Stimulated activated CD4-positive, alpha-beta T cell treated with anti-CD3 and anti-CD28 coated beads, Interleukin-15, amount 100 ng/mL, for 1 hour (primary cell): ENCODE results near the gene C1QTNF8.

Source experiments
- DNase-seq, 2 donors: peaks; one replicate each; pipeline ENCODE4 v3.0.0-alpha.2; 2020; ENCODE audit warnings: low read depth in 1 of 2, low spot score in 1 of 2

The C1QTNF8 gene

DNA sequence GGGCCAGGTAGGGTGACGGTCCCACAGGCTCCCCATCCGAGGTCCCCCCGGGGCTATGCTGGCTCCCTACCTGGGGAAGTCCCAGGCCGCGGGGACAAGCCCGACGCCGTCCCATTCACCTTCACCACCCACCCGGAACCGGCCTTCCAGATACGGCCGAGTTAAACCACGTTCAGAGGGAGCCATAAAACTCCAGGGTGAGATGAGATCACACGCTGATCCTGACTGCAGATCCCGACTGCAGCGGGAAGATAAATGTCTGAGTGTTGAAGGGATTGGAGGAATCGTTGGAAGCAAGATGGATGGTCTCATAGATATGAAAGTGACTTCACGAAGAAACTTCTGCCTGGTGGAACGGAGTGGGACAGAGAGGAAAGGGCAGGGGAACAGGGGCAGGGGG is 13.6 kb upstream of the C1QTNF8 start:
- no peak for DNase-seq

DNA sequence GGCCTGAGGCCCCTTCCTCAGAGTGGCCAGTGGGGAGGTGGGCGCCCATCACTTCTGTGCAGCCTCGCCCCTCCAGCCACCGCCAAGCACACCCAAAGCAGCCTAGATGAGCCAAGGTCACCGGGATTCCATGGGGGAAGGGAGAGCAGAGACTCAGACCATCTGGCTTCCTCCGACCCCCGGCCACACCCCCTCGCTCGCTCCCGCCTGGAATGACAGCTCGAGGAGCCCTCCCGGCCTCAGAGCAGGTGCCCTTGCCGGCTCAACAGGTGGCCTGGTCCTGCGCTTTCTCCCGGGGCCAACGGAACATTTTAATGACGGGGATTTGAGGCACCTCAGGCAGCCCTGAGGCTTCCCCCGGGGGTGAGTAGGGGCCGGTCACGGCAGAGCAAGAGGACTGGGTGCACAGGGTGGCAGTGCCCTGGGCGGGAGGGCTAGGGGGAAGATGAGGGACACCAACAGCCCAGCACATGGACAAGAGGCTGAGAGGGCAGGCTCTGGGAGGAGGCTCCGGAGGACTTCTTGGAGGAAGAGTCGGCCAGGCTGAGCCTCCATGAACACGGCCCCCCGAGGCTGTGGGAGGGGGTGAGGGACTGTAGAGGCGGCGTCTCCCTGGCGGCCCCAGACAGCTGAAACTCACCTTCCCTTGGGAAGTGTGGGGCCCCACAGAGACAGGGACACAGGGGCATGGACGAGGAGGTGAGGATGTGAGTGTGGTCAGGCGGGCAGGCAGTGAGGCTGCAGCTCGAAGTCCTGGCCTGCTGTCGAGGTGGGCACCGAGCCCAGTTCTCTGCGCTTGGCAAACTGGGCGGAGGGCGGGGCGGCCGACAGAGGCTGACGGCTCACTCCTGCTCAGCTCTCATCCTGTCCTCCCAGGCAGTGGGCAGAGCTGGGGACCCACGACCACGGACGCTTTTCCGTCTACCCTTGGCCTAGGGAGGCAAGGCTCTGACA is 12.5 kb upstream of the C1QTNF8 start:
- no peak for DNase-seq

DNA sequence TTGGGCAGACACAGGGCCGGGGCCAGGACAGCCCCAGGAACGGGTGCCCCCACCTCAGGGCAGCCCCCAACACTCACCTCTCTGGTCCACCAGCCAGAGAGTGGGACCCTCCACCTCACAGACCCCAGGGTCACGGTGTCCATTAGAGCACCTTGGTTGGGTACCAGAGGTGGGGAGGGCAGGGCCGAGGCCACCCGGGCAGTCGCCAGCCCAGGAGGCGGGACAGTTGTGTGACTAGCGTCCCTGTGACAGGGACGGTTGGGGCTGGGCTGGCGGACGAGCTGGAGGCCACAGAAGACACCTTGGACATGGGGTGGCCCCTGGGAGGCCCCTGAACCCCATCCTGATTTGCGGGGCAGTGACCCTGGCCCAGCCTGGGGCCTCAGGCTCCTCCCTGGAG is 11.7 kb upstream of the C1QTNF8 start:
- DNase-seq = no peak

DNA sequence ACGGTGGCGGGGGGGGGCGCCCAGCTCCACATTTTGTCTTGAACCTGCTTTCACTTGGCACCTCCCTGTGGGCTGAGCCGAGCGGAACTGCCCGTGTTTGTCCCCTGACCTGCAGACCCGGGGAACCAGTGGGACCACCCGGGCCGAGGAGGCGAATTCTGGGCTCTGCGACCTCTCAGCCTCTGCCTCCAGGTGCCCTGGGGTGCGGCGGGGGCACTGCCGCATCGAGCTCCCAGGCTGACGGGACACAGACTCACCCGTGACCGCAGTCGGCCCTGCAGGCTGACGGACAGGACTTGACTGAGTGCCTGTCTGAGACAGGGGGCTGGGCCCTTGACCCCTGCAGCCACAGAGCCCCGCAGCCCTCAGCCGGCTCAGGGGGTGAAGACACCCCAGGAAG is 11.1 kb upstream of the C1QTNF8 start:
- no peak for DNase-seq

DNA sequence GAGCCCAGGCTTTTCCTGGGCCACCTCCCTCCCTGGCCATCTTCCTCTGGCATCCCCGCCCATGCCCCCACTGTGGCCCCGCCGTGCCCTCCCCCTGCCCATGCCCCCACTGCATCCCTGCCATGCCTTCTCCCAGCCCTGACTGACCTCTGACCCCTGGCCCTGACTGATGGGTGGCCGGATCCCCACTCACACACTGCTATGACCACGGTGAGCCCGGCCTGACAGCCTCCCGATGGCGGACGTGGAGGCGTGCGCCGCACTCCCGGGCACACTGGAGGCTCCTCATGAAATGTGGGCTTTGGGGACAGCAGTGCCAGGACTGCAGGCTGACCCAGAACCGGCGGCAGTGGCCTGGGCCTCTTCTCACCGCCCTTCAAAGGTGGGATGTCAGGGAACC is 10.6 kb upstream of the C1QTNF8 start:
- DNase-seq = no peak

DNA sequence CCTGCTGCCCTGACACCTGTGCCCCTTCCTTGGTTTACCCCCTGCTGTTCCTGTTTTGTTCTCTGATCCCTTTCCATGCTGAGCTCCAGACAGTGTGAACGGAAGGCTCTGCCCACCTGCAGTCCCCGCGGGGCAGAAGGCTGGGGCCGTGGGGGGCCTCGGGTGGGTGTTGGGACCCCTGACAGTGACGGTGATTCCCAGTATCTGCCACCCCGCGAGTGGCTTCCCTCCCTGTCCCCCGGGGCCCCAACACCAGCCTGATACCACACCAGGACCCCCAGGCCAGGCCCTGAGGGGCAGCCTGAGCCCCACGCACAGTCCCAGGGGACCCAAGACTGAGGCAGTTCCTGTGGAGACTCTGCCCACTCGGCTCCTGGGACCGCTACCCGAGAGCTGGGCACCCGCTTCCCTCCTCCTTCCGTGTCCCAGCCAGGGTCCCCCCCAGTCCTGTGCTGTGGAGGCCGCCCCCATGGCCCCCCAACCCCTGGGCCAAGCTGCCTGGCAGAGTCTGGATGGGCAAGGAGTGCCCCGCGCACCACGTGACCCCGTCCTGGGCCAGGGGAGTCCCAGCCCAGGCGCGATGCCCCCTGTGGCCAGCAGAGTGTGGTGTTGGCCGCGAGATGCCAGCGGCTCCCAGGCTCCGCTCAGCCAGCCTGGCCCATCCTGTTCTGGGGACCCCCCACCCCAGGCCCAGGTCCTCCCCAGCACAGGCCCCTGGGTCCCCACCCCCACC is 10.0 kb upstream of the C1QTNF8 start:
- peak in 1 of 2 donors; percentile 33 for DNase-seq

DNA sequence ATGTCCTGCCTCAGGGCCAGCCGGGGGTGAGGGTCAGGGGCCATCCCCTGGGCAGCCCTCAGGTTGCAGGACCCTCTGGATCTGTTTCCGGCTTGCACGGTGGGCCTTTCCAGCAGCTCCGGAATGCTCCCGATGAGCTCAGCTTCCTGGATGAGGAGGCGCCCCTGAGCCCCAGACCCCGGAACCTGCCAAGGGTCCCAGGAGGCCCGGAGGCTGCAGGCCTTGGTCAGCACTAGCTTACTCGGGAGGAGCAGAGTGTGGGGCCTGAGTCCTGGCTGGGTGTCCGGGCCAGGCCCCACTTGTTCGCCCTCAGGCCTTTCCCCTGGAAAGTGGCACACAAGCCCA is 7.6 kb upstream of the C1QTNF8 start:
- DNase-seq = no peak

DNA sequence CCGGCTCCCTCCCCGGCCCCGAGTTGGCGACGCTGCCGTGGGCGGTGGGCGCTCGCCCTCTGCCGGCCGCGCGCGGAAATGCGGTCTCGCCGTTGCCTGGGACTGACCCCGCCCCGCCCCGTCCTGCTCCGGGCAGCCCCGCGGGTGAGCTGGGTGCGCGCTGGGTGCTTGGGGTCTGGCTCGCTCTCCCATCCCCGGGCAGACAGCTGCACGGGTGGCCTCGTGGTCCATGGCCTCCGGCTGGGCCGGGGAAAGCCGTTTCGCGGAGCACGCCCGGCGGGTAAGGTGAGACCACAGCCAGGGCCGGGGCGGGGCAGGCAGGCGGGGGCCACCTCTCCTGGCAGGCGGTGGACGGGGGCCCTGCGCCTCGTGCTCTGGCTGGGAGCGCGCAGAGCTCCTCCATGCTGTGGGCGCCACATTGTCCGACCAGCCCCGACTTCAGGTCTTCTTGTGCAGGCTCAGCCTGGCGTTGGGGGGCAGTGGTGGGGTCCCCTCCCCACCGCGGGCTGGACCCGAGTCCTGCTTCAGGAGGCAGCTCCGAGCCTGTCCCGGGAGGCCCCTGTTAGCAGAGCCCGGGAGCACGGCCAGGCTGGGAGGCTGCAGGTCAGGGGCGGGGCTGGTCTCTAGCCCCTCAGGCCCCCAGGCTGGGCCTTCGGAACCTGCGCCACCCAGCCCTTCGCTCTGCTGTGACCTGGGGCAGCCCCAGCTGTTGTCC is 7.0 kb upstream of the C1QTNF8 start:
- DNase-seq = peak; percentile 51 to 69

DNA sequence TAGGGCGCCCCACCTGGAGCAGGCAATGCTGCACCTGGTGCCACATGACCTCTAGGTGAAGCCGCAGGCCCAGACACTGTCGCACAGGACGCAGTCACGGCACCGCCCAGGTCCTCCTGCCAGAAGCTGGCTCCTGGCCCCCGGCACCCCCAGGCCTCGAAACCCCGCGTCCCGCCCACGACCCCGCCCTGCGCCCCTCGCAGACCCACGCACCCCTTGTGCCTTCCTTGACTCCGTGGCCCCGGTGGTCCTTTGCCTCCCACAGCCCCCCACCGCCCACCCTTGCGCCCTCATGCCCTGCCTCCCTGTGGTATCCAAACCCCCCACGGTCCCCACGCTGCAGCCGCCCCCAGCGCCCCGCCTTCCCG is 6.3 kb upstream of the C1QTNF8 start:
- DNase-seq = no peak

DNA sequence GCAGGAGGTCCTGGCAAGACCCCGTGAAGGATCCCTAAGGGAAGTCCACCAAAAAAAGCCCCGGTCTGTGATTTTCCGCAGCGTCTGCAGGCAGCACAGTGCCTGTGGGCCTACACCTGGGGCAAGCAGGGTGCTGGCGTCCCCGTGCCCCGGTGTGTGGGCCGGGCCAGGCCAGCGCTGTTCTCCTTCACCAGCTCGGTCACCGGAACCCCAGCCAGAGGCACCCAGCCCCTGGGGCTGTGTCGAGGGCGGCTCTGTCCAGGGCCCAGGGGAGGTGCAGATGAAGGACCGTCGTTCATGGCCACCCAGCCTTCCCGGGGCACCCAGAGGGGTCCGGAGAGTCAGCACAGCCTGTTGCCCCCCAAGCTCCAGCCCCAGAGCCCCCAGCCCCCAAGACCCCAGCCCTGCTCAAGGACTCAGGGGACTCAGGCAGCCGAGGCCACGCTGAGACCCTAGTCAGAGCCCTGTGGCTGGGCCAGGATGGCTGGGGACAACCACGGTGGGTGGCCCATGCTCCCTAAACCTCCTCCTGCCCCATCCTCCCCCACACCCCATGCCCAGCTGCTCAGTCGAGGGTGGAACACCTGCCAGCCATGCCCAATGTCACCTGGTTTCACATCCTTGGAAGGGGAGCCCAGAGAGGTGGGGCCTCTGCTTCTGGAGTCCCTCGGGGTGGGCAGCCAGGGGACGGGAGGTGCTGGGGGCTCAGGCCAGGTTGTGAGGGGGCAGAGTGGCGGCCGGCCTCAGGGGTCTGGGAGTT is 5.7 kb upstream of the C1QTNF8 start:
- DNase-seq = no peak

DNA sequence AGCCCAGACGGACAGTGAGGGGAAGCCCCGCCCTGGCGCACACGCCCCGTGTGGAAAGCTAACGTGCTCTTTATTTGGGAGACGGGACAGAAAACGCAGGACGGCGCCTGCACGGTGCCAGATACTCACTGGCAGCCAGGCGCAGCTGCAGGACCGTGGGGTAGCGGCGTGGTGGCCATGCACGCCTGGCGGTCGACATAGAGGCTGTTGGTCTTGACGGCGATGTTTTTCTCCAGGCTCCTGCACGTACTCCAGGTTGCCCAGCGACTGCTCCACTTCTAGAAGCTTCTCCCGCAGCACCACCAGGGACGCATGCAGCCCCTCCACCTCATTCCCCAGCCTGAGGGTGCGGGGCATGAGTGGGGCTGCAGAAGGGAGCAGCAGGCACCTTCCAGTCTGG is 5.1 kb upstream of the C1QTNF8 start:
- DNase-seq = no peak

DNA sequence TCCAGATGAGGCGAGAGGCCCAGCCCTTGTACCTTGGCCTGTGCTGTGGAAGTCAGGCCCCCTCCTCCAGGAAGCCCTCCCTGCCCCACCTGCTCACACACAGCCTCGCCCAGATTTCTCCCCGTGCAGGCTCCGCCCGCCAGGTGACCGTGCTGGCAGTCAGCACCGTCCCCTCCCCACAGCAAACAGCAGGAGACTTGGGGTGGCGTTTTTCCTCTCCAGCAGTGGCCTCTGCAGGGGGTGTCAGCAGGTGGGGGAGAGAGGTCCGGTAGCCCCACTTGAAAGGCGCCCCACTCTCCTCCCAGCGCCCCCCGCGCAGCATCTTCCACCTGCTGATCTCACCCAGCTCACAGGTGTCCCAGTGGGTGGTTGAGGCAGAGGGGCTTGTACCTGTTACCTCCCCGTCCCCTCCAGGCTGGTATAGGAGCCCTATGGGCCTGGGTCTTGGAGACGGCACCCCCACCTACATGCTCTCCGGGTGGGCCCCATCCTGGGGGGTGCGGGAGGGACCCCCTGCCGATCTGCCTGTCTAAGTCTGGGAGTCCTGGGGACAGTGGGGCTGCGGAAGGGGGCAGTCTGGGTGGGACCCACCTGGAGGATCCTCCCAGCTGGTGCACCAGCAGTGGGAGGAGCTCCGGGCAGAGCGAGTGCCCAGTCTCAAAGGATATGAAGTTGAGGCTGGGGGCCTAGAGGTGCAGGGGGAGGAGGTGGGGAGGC is 4.2 kb upstream of the C1QTNF8 start:
- DNase-seq = no peak

DNA sequence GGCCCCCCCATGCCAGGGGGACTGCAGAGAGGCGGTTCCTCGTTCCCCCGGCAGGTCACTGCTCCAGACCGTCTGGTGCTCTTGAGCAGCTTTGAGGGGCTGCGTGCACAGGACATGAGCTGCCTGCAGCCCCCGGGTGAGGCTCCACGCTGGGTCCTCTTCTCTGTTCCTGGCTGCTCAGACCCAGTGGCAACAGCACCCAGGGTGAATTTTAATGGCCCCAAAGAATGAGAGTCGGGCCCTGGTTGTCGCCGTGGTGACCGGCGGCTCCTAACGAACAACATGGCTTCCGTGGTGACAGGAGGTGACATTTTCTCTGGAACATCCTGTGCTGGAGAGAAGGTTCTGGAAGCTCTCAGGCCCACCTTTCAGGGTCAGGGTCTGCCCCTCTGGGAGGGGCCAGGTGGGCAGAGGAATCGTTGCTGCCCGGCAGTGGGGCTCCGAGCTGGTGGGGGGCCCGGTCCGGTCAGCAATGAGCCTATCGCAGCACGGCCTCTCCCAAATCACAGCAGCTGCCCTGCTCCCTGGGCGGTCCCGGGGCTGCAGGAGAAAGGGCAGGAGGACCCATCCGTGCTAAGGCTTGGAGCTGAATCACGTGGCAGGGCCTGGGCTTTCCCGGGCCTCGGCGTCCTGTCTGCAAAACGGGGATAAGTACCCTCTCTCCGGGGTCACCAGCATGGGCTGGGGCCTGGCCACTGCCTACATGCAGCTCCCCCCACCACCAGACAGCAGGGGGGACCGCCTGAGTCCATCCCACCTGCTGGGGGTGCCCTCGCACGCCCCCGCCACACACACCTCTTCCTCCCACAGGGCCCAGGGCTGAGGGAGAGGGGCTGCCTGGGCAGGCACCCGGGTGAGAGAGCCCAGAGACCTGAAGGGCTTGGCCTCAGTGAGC is 3.4 kb upstream of the C1QTNF8 start:
- no peak for DNase-seq

DNA sequence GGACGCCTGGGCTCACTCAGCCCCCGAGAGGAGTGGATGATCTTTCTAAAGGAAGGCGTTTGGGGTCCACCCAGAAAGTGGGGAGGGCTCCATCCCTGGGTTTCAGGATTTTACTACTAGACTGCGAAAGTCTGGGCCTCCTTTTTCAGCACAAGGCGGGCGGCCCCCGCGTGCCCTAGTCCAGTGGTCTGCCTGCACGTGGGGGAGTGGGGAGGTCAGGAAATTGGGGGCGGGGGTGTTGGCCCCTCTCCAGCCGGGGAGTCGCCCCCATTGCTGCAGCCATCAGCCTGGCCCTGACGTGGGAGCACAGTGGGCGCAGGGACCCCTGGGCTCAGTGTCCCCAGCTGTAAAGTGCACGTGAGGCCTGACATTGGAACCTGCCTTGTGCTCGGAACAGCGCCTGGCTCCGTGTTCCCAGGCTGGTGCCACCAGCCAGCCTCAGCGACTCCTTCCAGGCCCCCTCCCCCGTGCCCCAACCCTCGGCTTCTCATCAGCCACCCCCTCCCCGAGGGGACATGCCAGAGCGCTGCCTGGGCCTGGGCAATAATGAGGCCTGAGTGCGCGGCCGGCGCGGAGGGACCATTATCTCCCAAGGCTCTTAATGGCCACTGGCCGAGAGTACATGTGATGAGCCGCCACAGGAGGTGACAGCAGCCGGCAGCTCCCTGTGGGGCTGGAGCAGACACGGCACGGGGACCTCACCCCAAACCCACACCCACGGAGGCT is 2.4 kb upstream of the C1QTNF8 start:
- DNase-seq = no peak

DNA sequence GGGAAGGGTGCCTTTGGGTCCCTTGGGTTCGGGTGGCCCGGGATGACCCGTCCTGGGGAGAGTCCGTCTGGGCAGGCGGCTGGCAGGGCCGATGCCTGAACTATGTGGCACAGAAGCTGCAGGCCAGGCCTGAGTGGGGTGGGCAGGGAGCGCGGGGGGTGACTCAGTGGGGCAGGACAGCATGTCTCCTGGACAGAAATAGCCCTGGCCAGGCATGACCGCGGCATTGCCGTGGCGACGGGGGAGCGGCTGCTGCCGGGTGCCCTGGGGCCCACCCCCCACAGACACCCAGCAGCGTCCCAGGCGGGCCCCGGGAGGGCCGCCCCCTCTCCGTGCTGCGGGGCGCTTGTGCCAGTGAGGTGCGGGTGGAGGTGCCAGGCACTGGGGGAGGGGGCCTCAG is 1.8 kb upstream of the C1QTNF8 start:
- no peak for DNase-seq

DNA sequence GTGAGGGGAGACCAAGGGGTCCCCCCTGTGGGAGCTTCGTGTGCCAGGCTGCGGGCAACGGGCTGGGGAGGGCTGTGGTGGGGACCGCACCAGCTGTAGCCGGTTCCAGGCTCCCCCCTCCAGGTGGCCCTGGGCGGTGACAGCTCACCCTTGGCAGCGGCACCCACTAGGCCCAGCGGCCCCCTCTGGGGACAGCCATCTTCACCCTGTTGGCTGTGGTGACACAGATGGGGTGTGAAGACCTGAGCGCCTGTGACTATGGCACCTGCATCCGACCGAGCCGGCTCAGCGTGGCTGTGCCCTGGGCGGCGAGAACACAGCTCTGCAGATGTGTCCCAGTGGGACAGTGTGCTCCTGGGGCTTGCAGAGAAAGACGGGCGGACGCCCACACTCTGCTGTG is 1.1 kb upstream of the C1QTNF8 start:
- DNase-seq = no peak

DNA sequence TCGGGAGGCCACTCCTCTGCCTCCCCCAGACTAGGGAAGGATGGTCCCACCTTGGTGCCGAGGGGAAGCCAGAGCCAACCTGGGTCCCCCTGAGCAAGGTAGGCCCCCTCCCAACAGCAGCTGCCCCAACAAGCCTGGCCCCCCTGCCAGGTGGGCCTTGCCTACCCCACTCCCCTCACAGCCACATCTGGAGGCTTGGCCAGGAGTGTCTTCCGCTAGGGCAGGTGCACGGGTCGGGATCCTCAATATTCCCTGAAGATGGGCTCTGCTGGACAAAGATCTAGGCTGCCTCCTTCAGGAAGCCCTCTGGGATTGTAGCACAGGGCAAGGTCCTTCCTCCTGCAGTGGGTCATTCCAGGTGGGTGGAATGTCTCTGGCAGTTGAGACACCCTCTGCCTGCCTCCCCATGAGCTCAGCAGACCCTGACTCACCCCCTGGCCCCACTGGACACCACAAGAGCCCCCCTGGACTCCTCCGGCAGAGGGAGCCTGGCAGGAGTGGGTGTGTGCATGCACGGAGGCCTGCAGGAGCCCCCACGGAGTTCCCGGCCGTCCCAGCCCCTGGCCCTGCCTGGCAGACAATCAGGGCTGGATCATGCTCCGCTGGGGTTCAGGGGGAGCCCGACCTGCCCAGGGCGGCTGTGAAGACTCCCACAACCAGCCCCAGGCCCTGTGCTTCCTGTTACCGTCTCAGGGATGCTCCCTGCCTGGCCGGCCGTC is 435 bp downstream of the C1QTNF8 start:
- no peak for DNase-seq
